ENCODE measurements around the gene WNT9A. TPM values are rescaled to one million over a fixed set of nuclear protein-coding genes. Genes with fewer than 3 reads are reported as not detected.
"Not testable (repeated sequence)": the region's sequence is repeated elsewhere in the genome, so short reads cannot be mapped to it uniquely, and the experiment has no call there.

Gene WNT9A
- polyA plus RNA-seq, 3 donors = not detected

DNA sequence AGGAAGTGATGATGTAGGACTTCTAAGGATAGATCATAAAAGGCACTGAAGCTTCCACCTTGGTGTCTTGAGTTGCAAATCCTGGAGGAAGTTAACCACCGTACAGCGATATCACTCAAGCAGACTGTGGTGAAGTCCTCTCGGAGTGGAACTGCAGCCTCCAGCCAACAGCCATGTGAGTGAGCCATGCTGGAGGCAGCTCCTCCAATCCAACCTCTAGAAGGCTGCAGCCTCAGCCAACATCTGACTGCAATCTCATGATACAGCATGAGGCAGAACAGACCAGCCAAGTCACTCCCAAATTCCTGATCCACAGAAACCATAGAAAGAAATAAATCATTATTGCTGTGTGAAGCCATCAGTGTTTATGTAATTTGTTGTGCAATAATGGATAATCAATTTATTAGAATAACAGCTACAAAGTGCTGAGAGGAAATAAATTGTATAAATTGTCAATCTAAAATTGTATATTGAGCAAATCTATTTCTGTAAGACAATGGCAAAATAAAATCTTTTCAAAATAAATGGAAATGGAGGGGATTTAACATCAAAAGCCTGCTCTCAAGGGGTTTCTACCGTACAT, 67.3 kb downstream of the WNT9A start:
- H3K27ac Mint-ChIP-seq = no peak overlapping the region
- intact Hi-C loops (cut with micrococcal nuclease) = no loop called here
- Histone ChIP-seq H3K79me2 (ENCODE audit: insufficient read depth, low read length) (no peaks in the 10 kb centered on the region), H3K36me3 (replicated peaks in 1 of 2; ENCODE audit: control insufficient read depth in 1 of 2, insufficient read depth in 2 of 2, low read length in 2 of 2) (no peaks in the 10 kb centered on the region), H3K27me3 (ENCODE audit: control insufficient read depth in 2 of 2, insufficient read depth in 2 of 2, low read length in 2 of 2) (no peaks in the 10 kb centered on the region), H3K4me1 (ENCODE audit: control insufficient read depth in 1 of 2, insufficient read depth in 2 of 2, low read length in 2 of 2) (peaks cover 0 to 3% of the 10 kb centered on the region in 2 donors), H4K20me1 (ENCODE audit: insufficient read depth, low read length) (no peaks in the 10 kb centered on the region), H3K4me3 (replicated peaks in 1 of 3; ENCODE audit: low read depth in 2 of 3, low read length in 3 of 3) (no peak overlapping the region), H3K4me2 (replicated peaks; ENCODE audit: extremely low read depth, low read length, poor library complexity, severe bottlenecking) (no peak overlapping the region), H3K9ac (ENCODE audit: insufficient read depth, low read length, poor library complexity, severe bottlenecking) (no peak overlapping the region), H2AFZ (ENCODE audit: insufficient read depth, low read depth, low read length, poor library complexity, severe bottlenecking) (no peak overlapping the region), H3K9me3 (replicated peaks in 1 of 2; ENCODE audit: control insufficient read depth in 1 of 2, insufficient read depth in 1 of 2, low read length in 2 of 2) (no peaks in the 10 kb centered on the region), H3K27ac (ENCODE audit: low read depth in 1 of 2, low read length in 2 of 2) (no peak overlapping the region)
- H3K9me3 Mint-ChIP-seq = peaks cover 3 to 10% (median 4%) of the 10 kb centered on the region in 7 donors
- 75% methylated on average over 2 of the region's 4 CpGs for WGBS (ENCODE audit: insufficient coverage)
- TF ChIP-seq, protein P1, sequence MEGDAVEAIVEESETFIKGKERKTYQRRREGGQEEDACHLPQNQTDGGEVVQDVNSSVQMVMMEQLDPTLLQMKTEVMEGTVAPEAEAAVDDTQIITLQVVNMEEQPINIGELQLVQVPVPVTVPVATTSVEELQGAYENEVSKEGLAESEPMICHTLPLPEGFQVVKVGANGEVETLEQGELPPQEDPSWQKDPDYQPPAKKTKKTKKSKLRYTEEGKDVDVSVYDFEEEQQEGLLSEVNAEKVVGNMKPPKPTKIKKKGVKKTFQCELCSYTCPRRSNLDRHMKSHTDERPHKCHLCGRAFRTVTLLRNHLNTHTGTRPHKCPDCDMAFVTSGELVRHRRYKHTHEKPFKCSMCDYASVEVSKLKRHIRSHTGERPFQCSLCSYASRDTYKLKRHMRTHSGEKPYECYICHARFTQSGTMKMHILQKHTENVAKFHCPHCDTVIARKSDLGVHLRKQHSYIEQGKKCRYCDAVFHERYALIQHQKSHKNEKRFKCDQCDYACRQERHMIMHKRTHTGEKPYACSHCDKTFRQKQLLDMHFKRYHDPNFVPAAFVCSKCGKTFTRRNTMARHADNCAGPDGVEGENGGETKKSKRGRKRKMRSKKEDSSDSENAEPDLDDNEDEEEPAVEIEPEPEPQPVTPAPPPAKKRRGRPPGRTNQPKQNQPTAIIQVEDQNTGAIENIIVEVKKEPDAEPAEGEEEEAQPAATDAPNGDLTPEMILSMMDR (IDR thresholded peaks at IDR 0.05) = no peak
- H3K4me3 Mint-ChIP-seq = no peak overlapping the region
- H3K36me3 Mint-ChIP-seq = no peaks in the 10 kb centered on the region
- peaks cover 0 to 7% (median 3%) of the 10 kb centered on the region in 3 donors for H3K27me3 Mint-ChIP-seq (ENCODE audit: low read depth in 3 of 3)
- DNase-seq = no peak
- H3K4me1 Mint-ChIP-seq = peaks cover under 1% of the 10 kb centered on the region

DNA sequence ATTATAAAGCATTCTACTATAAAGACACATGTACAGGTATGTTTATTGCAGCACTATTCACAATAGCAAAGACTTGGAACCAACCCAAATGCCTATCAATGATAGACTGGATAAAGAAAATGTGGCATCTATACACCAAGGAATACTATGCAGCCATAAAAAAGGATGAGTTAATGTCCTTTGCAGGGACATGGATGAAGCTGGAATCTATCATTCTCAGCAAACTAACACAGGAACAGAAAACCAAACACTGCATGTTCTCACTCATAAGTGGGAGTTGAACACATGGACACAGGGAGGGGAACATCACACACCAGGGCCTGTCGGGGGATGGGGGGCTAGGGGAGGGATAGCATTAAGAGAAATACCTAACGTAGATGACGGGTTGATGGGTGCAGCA, 69.9 kb downstream of the WNT9A start:
- H3K27me3 ChIP-seq (ENCODE audit: control insufficient read depth in 2 of 2, insufficient read depth in 2 of 2, low read length in 2 of 2); H3K36me3 Mint-ChIP-seq; H2AFZ ChIP-seq (ENCODE audit: insufficient read depth, low read depth, low read length, poor library complexity, severe bottlenecking); H3K9me3 ChIP-seq (replicated peaks in 1 of 2; ENCODE audit: control insufficient read depth in 1 of 2, insufficient read depth in 1 of 2, low read length in 2 of 2); H3K27me3 Mint-ChIP-seq (ENCODE audit: low read depth in 3 of 3); H3K4me1 ChIP-seq (ENCODE audit: control insufficient read depth in 1 of 2, insufficient read depth in 2 of 2, low read length in 2 of 2); H3K36me3 ChIP-seq (replicated peaks in 1 of 2; ENCODE audit: control insufficient read depth in 1 of 2, insufficient read depth in 2 of 2, low read length in 2 of 2); DNase-seq; H3K4me3 Mint-ChIP-seq; H3K9ac ChIP-seq (ENCODE audit: insufficient read depth, low read length, poor library complexity, severe bottlenecking); intact Hi-C loops (cut with micrococcal nuclease); H4K20me1 ChIP-seq (ENCODE audit: insufficient read depth, low read length); H3K27ac Mint-ChIP-seq; H3K4me2 ChIP-seq (replicated peaks; ENCODE audit: extremely low read depth, low read length, poor library complexity, severe bottlenecking); H3K27ac ChIP-seq (ENCODE audit: low read depth in 1 of 2, low read length in 2 of 2); H3K4me1 Mint-ChIP-seq; H3K4me3 ChIP-seq (replicated peaks in 1 of 3; ENCODE audit: low read depth in 2 of 3, low read length in 3 of 3); H3K79me2 ChIP-seq (ENCODE audit: insufficient read depth, low read length): not testable (repeated sequence)
- peaks cover 4 to 24% (median 13%) of the 10 kb centered on the region in 7 donors for H3K9me3 Mint-ChIP-seq
- no CpG with 5 or more reads among the region's 3 CpGs for WGBS (ENCODE audit: insufficient coverage)

DNA sequence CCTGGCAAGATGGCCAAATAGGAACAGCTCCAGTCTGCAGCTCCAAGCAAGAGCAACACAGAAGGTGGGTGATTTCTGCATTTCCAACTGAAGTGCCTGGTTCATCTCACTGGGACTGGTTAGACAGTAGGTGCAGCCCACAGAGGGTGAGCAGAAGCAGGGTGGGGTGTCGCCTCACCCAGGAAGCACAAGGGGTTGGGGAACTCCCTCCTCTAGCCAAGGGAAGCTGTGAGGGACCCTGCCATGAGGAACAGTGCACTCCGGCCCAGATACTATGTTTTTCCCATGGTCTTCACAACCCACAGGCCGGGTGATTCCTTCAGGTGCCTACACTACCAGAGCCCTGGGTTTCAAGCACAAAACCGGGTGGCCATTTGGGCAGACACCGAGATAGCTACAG, 75.8 kb downstream of the WNT9A start:
- H3K9me3 ChIP-seq (replicated peaks in 1 of 2; ENCODE audit: control insufficient read depth in 1 of 2, insufficient read depth in 1 of 2, low read length in 2 of 2); H3K27me3 ChIP-seq (ENCODE audit: control insufficient read depth in 2 of 2, insufficient read depth in 2 of 2, low read length in 2 of 2); H3K4me1 ChIP-seq (ENCODE audit: control insufficient read depth in 1 of 2, insufficient read depth in 2 of 2, low read length in 2 of 2); H3K36me3 Mint-ChIP-seq; H3K4me3 ChIP-seq (replicated peaks in 1 of 3; ENCODE audit: low read depth in 2 of 3, low read length in 3 of 3); H3K4me2 ChIP-seq (replicated peaks; ENCODE audit: extremely low read depth, low read length, poor library complexity, severe bottlenecking); H3K27me3 Mint-ChIP-seq (ENCODE audit: low read depth in 3 of 3); H3K79me2 ChIP-seq (ENCODE audit: insufficient read depth, low read length); H3K4me3 Mint-ChIP-seq; H3K9ac ChIP-seq (ENCODE audit: insufficient read depth, low read length, poor library complexity, severe bottlenecking); H3K27ac Mint-ChIP-seq; H3K27ac ChIP-seq (ENCODE audit: low read depth in 1 of 2, low read length in 2 of 2); H4K20me1 ChIP-seq (ENCODE audit: insufficient read depth, low read length); DNase-seq; H2AFZ ChIP-seq (ENCODE audit: insufficient read depth, low read depth, low read length, poor library complexity, severe bottlenecking); H3K36me3 ChIP-seq (replicated peaks in 1 of 2; ENCODE audit: control insufficient read depth in 1 of 2, insufficient read depth in 2 of 2, low read length in 2 of 2); intact Hi-C loops (cut with micrococcal nuclease): not testable (repeated sequence)
- 88% methylated on average over 4 of the region's 5 CpGs for WGBS (ENCODE audit: insufficient coverage)
- H3K9me3 Mint-ChIP-seq = peaks cover 7 to 32% (median 17%) of the 10 kb centered on the region in 7 donors
- peaks cover 11% of the 10 kb centered on the region for H3K4me1 Mint-ChIP-seq

Measured in CD14-positive monocyte (primary cell).